ENCODE results near the gene HYAL1.

DNA sequence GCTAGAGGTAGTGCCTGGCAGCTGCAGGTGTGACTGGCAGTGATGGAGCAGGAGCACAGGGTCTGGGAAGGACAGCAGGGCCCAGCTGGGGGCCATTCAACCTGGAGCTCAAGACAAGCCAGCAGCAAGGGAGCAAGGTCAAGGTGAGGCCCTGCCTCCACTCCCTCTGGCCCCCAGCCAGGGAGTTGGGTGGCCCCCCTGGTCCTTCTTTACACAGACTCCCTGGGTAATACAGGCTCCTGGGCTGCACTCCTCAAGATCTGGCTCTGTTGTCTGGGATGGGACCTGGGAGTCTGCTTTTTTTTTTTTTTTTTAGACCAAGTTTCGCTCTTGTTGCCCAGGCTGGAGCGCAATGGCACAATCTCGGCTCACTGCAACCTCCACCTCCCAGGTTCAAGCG lies 52.9 kb downstream of the HYAL1 start:
- TF ChIP-seq, protein P1, sequence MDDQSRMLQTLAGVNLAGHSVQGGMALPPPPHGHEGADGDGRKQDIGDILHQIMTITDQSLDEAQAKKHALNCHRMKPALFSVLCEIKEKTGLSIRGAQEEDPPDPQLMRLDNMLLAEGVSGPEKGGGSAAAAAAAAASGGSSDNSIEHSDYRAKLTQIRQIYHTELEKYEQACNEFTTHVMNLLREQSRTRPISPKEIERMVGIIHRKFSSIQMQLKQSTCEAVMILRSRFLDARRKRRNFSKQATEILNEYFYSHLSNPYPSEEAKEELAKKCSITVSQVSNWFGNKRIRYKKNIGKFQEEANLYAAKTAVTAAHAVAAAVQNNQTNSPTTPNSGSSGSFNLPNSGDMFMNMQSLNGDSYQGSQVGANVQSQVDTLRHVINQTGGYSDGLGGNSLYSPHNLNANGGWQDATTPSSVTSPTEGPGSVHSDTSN (CRISPR knock-in tag; IDR thresholded peaks at IDR 0.05): no peak
- TF ChIP-seq, protein P2, sequence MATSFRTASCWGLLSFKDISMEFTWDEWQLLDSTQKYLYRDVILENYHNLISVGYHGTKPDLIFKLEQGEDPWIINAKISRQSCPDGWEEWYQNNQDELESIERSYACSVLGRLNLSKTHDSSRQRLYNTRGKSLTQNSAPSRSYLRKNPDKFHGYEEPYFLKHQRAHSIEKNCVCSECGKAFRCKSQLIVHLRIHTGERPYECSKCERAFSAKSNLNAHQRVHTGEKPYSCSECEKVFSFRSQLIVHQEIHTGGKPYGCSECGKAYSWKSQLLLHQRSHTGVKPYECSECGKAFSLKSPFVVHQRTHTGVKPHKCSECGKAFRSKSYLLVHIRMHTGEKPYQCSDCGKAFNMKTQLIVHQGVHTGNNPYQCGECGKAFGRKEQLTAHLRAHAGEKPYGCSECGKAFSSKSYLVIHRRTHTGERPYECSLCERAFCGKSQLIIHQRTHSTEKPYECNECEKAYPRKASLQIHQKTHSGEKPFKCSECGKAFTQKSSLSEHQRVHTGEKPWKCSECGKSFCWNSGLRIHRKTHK (tag by site-specific recombination; IDR thresholded peaks at IDR 0.05): no peak
- TF ChIP-seq, protein P3, sequence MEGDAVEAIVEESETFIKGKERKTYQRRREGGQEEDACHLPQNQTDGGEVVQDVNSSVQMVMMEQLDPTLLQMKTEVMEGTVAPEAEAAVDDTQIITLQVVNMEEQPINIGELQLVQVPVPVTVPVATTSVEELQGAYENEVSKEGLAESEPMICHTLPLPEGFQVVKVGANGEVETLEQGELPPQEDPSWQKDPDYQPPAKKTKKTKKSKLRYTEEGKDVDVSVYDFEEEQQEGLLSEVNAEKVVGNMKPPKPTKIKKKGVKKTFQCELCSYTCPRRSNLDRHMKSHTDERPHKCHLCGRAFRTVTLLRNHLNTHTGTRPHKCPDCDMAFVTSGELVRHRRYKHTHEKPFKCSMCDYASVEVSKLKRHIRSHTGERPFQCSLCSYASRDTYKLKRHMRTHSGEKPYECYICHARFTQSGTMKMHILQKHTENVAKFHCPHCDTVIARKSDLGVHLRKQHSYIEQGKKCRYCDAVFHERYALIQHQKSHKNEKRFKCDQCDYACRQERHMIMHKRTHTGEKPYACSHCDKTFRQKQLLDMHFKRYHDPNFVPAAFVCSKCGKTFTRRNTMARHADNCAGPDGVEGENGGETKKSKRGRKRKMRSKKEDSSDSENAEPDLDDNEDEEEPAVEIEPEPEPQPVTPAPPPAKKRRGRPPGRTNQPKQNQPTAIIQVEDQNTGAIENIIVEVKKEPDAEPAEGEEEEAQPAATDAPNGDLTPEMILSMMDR (tag by site-specific recombination; IDR thresholded peaks at IDR 0.05): no peak
- no peak for TF ChIP-seq ZNF146 (tag by site-specific recombination; IDR thresholded peaks at IDR 0.05)
- TF ChIP-seq ZNF670 (tag by site-specific recombination; IDR thresholded peaks at IDR 0.05; ENCODE audit: low read depth): no peak
- TF ChIP-seq, protein P4, sequence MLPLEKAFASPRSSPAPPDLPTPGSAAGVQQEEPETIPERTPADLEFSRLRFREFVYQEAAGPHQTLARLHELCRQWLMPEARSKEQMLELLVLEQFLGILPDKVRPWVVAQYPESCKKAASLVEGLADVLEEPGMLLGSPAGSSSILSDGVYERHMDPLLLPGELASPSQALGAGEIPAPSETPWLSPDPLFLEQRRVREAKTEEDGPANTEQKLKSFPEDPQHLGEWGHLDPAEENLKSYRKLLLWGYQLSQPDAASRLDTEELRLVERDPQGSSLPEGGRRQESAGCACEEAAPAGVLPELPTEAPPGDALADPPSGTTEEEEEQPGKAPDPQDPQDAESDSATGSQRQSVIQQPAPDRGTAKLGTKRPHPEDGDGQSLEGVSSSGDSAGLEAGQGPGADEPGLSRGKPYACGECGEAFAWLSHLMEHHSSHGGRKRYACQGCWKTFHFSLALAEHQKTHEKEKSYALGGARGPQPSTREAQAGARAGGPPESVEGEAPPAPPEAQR (tag by site-specific recombination; IDR thresholded peaks at IDR 0.05): no peak
- no peak for TF ChIP-seq ZBTB7A (tag by site-specific recombination; IDR thresholded peaks at IDR 0.05; ENCODE audit: low read depth)
